Adrenal gland (tissue), 12 donors: Measurements from ENCODE around the gene ZBTB46. TPM values are rescaled to one million over a fixed set of nuclear protein-coding genes. Genes with fewer than 3 reads are reported as not detected.

ENCODE experiments used
- DNase-seq, 7 donors: peaks; one replicate each; pipeline ENCODE4 v3.0.0-alpha.2; 2019 to 2020
- H3K27ac ChIP-seq, 5 donors: fragments of 200-600 bp; sonication (generic) in 4 of 5; 1 replicate in 3 of 5; 2 replicates in 2 of 5; pipeline versions ENCODE4 v1.5.1 to v1.8.0; 2016 to 2020; ENCODE audit warnings: mild to moderate bottlenecking in 1 of 5
- H3K27me3 ChIP-seq: fragments of 200-600 bp; 2 replicates; pipeline ENCODE4 v1.8.0; 2021
- H3K36me3 ChIP-seq, 2 donors: fragments of 200-600 bp; replicated peaks in 1 of 2; 1 replicate in 1 of 2; 2 replicates in 1 of 2; pipeline versions ENCODE4 v1.5.1 to v1.8.0; 2018 to 2022
- H3K4me1 ChIP-seq, 2 donors: fragments of 200-600 bp; replicated peaks in 1 of 2; 1 replicate in 1 of 2; 2 replicates in 1 of 2; pipeline versions ENCODE4 v1.5.1 to v1.8.0; 2018 to 2021
- H3K4me3 ChIP-seq, 4 donors: fragments of 200-600 bp; sonication (generic) in 3 of 4; one replicate each; pipeline ENCODE4 v1.5.1; 2016 to 2018
- H3K9me3 ChIP-seq, 3 donors: fragments of 200-600 bp; sonication (generic) in 1 of 3; replicated peaks in 1 of 3; 1 replicate in 2 of 3; 2 replicates in 1 of 3; pipeline versions ENCODE4 v1.5.1 to v1.8.0; 2016 to 2021
- POLR2A ChIP-seq, 2 donors: fragments of 450-650 bp; IDR thresholded peaks; one replicate each; pipeline ENCODE4 v1.6.1; 2017; ENCODE audit warnings: antibody characterized with exemption in 2 of 2, mild to moderate bottlenecking in 2 of 2, moderate library complexity in 1 of 2
- WGBS, 4 donors: extraction: QIAGEN DNeasy Blood & Tissue Kit in 2 of 4; methylation state at CpG; one replicate each; pipeline versions ENCODE4 v1.1.5 to v1.1.7; 2013 to 2017; 5-methylcytosine and 5-hydroxymethylcytosine counted together
- intact Hi-C, 2 donors: fragments of 100-400 bp; cut with DNase I; formaldehyde crosslinking; loops; one replicate each; pipeline versions ENCODE4 v1.14.1 to v1.15.0; 2022 to 2023
- polyA plus RNA-seq, 3 donors: library from polyadenylated mRNA; stranded (reverse); fragments of 200-250 nt in 2 of 3; fragments of 350-450 nt in 1 of 3; fragmentation: Illumina TruSeq in 1 of 3; extraction: RNeasy Lipid Tissue Mini Kit (QIAGEN cat#74804) in 1 of 3; gene quantifications; one replicate each; pipeline ENCODE4 v1.2.3, GENCODE V29; 2013 to 2014
- total RNA-seq, 9 donors: library from RNA; depleted of rRNA in 4 of 9; stranded (reverse); fragments of >200 nt in 4 of 9; fragments of 120-200 nt in 1 of 9; fragmentation: NEBNext Ultra II Directional in 1 of 9; extraction: Animal tissue kit (Norgen Biotek cat#: 25700) in 1 of 9; gene quantifications; one replicate each; pipeline versions ENCODE4 v1.1.0 to v1.2.4, GENCODE V29; 2013 to 2023
- TF ChIP-seq, protein P1 (sequence below), 6 experiments: fragments of 450-650 bp in 4 of 6; fragments of 200-600 bp in 2 of 6; sonication (generic) in 1 of 6; IDR thresholded peaks; 1 replicate in 5 of 6; 2 replicates in 1 of 6; pipeline versions ENCODE4 v1.5.1 to v1.8.0; 2016 to 2021; ENCODE audit warnings: antibody characterized with exemption in 6 of 6, mild to moderate bottlenecking in 2 of 6, moderate library complexity in 1 of 6
- donor health status: healthy with polysubstance abuse.
- donor health status: Bipolar disorder and iron deficiency.
- donor health status: DM: yes; HTN: yes; CAD: no.
- donor health status: DM: no; HTN: no; CAD: no.
- donor health status: DM: no; HTN: no; CAD: no.
- donor health status: DM: yes; HTN: yes; CAD: no.

ZBTB46 gene
- total and polyA plus RNA-seq, 12 donors, result 0.77 to 22.4 (median 10.6) TPM

DNA sequence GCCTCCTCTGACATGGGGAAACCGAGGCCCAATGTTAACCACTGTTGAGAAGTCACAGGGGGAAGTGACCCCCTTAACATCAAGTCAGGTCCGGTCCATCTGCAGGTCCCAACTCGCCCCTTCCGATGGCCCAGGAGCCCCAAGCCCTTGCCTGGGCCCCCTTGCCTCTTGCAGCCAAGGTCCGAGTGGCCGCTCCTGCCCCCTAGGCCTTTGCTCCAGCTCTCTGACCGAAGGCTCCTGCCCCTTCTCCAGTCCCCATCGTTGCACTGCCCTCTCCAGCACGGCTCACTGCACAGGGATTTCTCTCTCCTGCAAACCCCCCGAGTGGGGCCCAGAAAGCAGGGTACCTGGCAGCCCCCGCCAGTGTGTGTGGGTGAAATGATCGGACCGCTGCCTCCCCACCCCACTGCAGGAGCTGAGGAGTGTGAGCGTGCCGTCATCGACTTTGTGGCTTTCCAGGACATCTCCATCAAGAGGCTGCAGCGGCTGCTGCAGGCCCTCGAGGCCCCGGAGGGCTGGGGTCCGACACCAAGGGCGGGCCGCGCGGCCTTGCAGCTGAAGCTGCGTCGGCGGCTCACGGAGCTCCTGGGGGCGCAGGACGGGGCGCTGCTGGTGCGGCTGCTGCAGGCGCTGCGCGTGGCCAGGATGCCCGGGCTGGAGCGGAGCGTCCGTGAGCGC is 133.1 kb downstream of the ZBTB46 start:
- WGBS, 4 donors, result 68 to 77% (median 73%) methylated on average over 15 to 40 of the region's 40 CpGs
- TF ChIP-seq, protein P1, sequence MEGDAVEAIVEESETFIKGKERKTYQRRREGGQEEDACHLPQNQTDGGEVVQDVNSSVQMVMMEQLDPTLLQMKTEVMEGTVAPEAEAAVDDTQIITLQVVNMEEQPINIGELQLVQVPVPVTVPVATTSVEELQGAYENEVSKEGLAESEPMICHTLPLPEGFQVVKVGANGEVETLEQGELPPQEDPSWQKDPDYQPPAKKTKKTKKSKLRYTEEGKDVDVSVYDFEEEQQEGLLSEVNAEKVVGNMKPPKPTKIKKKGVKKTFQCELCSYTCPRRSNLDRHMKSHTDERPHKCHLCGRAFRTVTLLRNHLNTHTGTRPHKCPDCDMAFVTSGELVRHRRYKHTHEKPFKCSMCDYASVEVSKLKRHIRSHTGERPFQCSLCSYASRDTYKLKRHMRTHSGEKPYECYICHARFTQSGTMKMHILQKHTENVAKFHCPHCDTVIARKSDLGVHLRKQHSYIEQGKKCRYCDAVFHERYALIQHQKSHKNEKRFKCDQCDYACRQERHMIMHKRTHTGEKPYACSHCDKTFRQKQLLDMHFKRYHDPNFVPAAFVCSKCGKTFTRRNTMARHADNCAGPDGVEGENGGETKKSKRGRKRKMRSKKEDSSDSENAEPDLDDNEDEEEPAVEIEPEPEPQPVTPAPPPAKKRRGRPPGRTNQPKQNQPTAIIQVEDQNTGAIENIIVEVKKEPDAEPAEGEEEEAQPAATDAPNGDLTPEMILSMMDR (IDR thresholded peaks at IDR 0.05), result no peak
- no peak for TF ChIP-seq POLR2A (IDR thresholded peaks at IDR 0.05)
- no peaks in the 10 kb centered on the region for H3K9me3 ChIP-seq
- no peaks in the 10 kb centered on the region for H3K27me3 ChIP-seq
- peaks cover 27 to 38% of the 10 kb centered on the region in 2 donors for H3K4me1 ChIP-seq
- peaks cover 0 to 8% of the 10 kb centered on the region in 2 donors for H3K36me3 ChIP-seq
- peak in 2 of 7 donors; percentile 24 to 26 for DNase-seq
- H3K27ac ChIP-seq, result no peak overlapping the region
- H3K4me3 ChIP-seq, result no peak overlapping the region
- intact Hi-C loops, result no loop called here

GRCh38 chr20:63697357-63697867 is 133.7 kb downstream of the ZBTB46 start:
- Histone ChIP-seq H3K4me1 (peaks cover 27 to 38% of the 10 kb centered on the region in 2 donors), H3K27me3 (no peaks in the 10 kb centered on the region), H3K4me3 (peak overlapping the region in 1 of 4 donors; percentile 38), H3K9me3 (no peaks in the 10 kb centered on the region), H3K36me3 (peaks cover 0 to 8% of the 10 kb centered on the region in 2 donors), H3K27ac (no peak overlapping the region)
- TF ChIP-seq, protein P1 (IDR thresholded peaks at IDR 0.05), result no peak
- no peak for TF ChIP-seq POLR2A (IDR thresholded peaks at IDR 0.05)
- WGBS, 4 donors, result 31 to 69% (median 36%) methylated on average over 2 to 7 of the region's 7 CpGs
- intact Hi-C loops, result no loop called here
- DNase-seq, result peak in 4 of 7 donors; percentile 25 to 38 (median 30)

DNA sequence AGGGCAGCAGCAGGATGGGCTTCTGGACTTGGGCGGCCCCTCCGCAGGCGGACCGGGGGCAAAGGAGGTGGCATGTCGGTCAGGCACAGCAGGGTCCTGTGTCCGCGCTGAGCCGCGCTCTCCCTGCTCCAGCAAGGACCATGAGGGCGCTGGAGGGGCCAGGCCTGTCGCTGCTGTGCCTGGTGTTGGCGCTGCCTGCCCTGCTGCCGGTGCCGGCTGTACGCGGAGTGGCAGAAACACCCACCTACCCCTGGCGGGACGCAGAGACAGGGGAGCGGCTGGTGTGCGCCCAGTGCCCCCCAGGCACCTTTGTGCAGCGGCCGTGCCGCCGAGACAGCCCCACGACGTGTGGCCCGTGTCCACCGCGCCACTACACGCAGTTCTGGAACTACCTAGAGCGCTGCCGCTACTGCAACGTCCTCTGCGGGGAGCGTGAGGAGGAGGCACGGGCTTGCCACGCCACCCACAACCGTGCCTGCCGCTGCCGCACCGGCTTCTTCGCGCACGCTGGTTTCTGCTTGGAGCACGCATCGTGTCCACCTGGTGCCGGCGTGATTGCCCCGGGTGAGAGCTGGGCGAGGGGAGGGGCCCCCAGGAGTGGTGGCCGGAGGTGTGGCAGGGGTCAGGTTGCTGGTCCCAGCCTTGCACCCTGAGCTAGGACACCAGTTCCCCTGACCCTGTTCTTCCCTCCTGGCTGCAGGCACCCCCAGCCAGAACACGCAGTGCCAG is 134.3 kb downstream of the ZBTB46 start, which contains the start of gene TNFRSF6B:
TNFRSF6B (plus strand) TSS at position 25 of the 729 bp plus-strand sequence; CDS start at position 141, 116 bp downstream.
- intact Hi-C loops, result no loop called here
- peak in 6 of 7 donors; percentile 28 to 51 (median 42) for DNase-seq
- Histone ChIP-seq H3K27me3 (no peaks in the 10 kb centered on the region), H3K36me3 (peaks cover 0 to 8% of the 10 kb centered on the region in 2 donors), H3K27ac (peak within 1 kb of the TSS in 1 of 5 donors; percentile 35), H3K4me3 (peak within 1 kb of the TSS in 1 of 4 donors; percentile 38), H3K9me3 (no peaks in the 10 kb centered on the region), H3K4me1 (peaks cover 27 to 38% of the 10 kb centered on the region in 2 donors)
- TF ChIP-seq, protein P1 (IDR thresholded peaks at IDR 0.05), result no peak
- no peak for TF ChIP-seq POLR2A (IDR thresholded peaks at IDR 0.05)
- 6 to 26% (median 15%) methylated on average over 10 to 52 of the region's 52 CpGs for WGBS, 4 donors

GRCh38 chr20:63696306-63696627 is 134.8 kb downstream of the ZBTB46 start:
- TF ChIP-seq, protein P1 (IDR thresholded peaks at IDR 0.05), result no peak
- no peak for TF ChIP-seq POLR2A (IDR thresholded peaks at IDR 0.05)
- Histone ChIP-seq H3K9me3 (no peaks in the 10 kb centered on the region), H3K36me3 (peaks cover 0 to 8% of the 10 kb centered on the region in 2 donors), H3K27me3 (no peaks in the 10 kb centered on the region), H3K27ac (peak overlapping the region in 1 of 5 donors; percentile 35), H3K4me3 (no peak overlapping the region), H3K4me1 (peaks cover 27 to 38% of the 10 kb centered on the region in 2 donors)
- DNase-seq, result peak in 4 of 7 donors; percentile 26 to 38 (median 35)
- intact Hi-C loops, result no loop called here
- 15 to 28% methylated on average over 6 of the region's 6 CpGs; no CpG with 5 or more reads in 2 of the 4 donors for WGBS, 4 donors
